ENCODE results near the gene RAB11FIP5. TPM values are rescaled to one million over a fixed set of nuclear protein-coding genes. Genes with fewer than 3 reads are reported as not detected.
"Not testable (repeated sequence)": the region's sequence is repeated elsewhere in the genome, so short reads cannot be mapped to it uniquely, and the experiment has no call there.

The RAB11FIP5 gene, protein sequence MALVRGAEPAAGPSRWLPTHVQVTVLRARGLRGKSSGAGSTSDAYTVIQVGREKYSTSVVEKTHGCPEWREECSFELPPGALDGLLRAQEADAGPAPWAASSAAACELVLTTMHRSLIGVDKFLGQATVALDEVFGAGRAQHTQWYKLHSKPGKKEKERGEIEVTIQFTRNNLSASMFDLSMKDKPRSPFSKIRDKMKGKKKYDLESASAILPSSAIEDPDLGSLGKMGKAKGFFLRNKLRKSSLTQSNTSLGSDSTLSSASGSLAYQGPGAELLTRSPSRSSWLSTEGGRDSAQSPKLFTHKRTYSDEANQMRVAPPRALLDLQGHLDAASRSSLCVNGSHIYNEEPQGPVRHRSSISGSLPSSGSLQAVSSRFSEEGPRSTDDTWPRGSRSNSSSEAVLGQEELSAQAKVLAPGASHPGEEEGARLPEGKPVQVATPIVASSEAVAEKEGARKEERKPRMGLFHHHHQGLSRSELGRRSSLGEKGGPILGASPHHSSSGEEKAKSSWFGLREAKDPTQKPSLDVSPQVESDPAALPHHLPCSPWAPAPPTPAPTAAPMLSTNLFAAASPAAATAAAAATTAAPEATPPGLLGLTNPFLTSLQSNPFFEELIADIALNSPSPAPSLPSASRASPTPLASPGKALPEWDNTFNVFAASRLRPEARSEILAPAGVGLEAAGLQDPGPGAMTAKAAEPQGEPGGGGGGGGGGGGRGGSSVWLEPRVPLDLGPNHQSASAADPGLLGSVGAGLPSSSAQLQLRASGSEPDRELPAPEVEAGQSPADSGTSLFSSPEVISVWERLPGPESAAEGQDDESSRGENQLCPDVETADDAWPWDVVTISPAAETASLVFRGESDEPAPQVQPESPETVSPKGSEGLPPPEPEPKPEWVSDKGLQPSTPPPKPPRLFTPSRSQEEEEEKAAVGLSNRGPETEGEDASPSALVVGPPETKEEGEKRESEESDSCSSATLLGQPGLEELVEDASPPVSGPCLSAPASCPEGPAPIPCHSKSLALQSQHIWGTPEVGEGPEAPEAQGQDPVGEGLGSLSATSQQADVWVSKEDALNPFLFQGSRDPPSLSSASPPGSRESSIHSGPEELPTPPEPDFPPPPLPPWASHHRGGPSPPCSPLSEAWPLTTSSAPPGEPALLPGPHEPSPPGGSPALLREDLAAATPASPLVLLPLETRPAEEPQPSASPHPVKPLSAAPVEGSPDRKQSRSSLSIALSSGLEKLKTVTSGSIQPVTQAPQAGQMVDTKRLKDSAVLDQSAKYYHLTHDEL (N-terminal part only)
- total RNA-seq: 10 to 100 TPM; 21.7 to 31.8 TPM
- long read RNA-seq, full-length matches to known transcripts: 7 of 35 reads
- long read RNA-seq, partial matches to known transcripts: 6 of 35 reads
- long read RNA-seq, other reads (novel, unspliced or antisense): 22 of 35 reads

DNA sequence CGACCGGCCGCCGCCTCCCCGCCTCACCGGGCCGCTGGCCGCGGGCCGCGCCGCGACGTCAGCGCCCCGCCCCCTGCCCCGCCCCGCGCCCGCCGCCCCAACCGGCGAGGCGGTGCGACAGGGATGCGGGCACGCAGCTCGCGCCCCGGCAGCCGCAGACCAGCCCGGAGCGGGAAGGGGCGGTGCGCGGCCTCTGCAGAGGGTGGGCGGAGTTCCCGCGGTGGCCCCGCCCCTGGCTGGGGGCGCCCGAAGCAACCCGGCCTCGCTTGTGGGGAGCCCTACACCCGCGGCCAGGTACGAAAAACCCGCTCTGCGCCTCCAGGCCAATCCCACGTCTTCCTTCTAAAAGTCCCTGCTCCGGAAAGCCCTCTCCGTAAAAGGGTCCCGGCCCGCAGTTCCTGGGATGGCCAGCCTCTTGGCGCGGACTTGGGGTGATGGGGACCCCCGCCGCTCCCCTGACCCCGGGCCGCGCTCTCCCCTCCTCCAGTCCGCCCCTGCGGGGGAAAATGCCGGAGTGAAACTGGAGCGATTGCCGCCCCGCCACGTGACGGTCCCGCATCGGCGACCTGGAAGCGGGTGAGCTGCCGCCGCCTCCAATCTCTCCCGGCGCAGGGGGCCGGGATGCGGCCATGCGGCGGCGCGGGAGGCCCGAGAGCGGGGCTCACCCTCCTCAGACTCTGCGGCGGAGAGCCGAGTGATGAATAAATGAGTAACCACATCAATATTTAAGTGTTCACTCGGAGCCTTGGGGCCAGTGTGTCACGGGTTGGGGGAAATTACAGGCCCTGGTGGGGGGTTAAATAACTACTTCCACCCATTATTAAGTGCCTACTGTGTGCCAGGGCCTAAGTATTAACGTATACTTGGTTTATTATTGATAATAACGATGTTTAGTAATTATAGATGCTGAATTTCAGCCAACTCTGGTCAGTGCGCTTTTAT, at the start of gene RAB11FIP5:
Gene RAB11FIP5 (minus strand): TSS at position 36 of the 942 bp plus-strand sequence. CDS start 171 bp downstream, outside the sequence.
- peak; percentile 81 to 89 for ATAC-seq
- peak; percentile 83 for DNase-seq
- intact Hi-C loops (cut with DNase I): loop anchor here in 1 of 2 donors (2.0 kb wide), 1 partner anchor 42 kb away; the partner anchor contains the start of gene SFXN5

GRCh38 chr2:73156539-73157124, 43.9 kb upstream of the RAB11FIP5 start:
- ATAC-seq: peak; percentile 85 to 93
- intact Hi-C loops (cut with DNase I): loop anchor here (2.0 to 5.0 kb wide), 3 partner anchors 69 to 264 kb away; no protein-coding TSS in a partner anchor
- peak; percentile 79 for DNase-seq

DNA sequence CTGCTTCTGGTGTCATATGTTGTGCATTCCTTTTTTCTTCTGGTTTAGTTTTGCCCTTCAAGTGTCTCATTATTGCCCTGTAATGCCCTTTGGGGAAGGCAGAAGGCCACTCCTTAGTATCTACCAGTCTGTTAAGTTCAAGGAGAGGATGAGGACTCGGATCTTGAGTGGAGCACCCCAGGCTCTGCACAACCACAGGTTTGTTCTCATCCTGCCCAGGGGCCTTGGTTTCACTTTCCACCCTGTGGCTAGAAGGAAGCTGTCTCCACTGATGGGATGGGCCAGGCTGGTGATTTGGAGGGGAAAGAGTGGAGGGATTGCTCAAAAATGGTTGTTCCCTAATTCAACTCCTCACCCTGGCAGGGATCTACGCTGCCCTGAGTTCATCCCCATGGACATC, 30.2 kb upstream of the RAB11FIP5 start:
- intact Hi-C loops (cut with DNase I): no loop called here
- no peak for DNase-seq
- ATAC-seq: no peak

GRCh38 chr2:73141896-73142295, 29.1 kb upstream of the RAB11FIP5 start:
- ATAC-seq (no peak), DNase-seq (no peak)
- intact Hi-C loops (cut with DNase I): no loop called here

DNA sequence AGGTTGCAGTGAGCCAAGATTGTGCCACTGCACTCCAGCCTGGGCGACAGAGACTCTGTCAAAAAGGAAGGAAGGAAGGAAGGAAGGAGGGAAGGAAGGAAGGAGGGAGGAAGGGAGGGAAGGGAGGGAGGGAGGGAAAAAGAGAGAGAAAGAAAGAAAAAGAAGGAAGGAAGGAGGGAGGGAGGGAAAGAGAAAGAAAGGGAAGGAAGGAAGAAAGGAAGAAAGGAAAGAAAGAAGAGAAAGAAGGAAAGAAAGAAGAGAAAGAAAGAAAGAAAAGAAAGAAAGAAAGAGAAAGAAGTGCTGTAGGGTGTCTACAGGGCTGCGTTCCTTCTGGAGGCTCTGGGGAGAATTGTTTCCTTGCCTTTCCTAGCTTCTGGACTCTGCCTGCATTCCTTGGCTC, 22.5 kb upstream of the RAB11FIP5 start:
- no peak for DNase-seq
- intact Hi-C loops (cut with DNase I): no loop called here
- no peak for ATAC-seq

GRCh38 chr2:73134471-73134870, 21.7 kb upstream of the RAB11FIP5 start:
- ATAC-seq (no peak), DNase-seq (no peak)
- intact Hi-C loops (cut with DNase I): no loop called here

GRCh38 chr2:73133566-73134197, 20.9 kb upstream of the RAB11FIP5 start:
- ATAC-seq (peak in 1 of 2 donors; percentile 29), DNase-seq (no peak)
- intact Hi-C loops (cut with DNase I): no loop called here

GRCh38 chr2:73131807-73132206, 19.1 kb upstream of the RAB11FIP5 start:
- ATAC-seq: no peak
- intact Hi-C loops (cut with DNase I): no loop called here

DNA sequence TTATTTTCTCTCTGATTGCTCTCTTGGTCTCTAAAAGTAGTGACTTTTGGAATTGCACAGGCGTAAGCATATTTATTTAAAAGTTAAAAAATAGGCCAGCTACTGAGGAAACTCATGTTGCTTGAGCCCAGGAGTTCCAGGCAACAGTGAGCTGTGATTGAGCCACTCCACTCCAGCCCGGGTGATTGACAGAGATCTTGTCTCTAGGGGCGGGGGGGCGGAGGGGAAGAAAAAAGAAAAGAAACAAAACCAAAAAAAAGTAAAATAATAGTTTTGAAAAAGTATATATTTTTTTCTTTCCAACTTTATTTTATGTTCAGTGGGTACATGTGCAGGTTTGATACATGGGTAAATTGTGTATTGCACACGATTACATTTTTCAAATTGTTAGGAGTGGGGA, 18.0 kb upstream of the RAB11FIP5 start:
- intact Hi-C loops (cut with DNase I): no loop called here

More at GRCh38 chr2:73131807-73132206, 19.1 kb upstream of the RAB11FIP5 start:
- DNase-seq: no peak

GRCh38 chr2:73128841-73129535, 16.2 kb upstream of the RAB11FIP5 start:
- DNase-seq (no peak), ATAC-seq (no peak)
- intact Hi-C loops (cut with DNase I): no loop called here

More for the DNA sequence above, 18.0 kb upstream of the RAB11FIP5 start:
- no peak for DNase-seq
- ATAC-seq: no peak

DNA sequence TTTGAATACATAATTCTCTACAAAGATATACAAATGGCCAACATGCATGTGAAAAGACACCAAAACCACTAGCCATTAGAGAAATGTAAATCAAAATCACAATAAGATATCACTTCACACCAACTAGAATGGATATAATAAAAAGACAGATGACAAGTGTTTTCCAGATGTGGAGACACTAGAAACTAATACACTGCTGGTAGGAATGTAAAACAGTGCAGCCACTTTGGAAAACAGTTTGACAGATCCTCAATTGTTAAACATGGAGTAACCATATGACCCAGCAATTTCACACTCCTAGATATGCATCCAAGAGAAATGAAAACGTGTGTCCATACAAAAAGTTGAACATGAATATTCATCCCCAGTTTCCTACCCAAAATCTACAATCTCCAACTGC, 9.8 kb upstream of the RAB11FIP5 start:
- DNase-seq (no peak), ATAC-seq (no peak)
- intact Hi-C loops (cut with DNase I): no loop called here

- ATAC-seq; DNase-seq; intact Hi-C loops (cut with DNase I): not testable (repeated sequence)
Observed at GRCh38 chr2:73119611-73120239, 7.0 kb upstream of the RAB11FIP5 start.

DNA sequence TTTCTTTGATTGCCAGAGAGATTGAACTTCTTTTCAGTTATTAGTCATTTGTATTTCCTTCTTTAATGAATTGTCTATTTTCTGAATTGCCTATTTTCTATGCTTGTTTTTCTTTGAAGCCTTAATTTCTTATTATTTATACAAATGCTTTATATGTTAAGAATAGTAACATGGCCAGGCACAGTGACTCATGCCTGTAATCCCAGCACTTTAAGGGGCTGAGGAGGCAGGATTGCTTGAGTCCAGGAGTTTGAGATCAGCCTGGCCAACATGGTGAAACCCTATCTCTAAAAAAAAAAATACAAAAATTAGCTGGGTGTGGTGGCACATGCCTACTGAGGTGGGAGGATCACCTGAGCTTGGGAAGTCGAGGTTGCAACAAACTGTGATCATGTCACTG, 4.7 kb upstream of the RAB11FIP5 start:
- intact Hi-C loops (cut with DNase I): no loop called here
- DNase-seq: no peak
- ATAC-seq: no peak

DNA sequence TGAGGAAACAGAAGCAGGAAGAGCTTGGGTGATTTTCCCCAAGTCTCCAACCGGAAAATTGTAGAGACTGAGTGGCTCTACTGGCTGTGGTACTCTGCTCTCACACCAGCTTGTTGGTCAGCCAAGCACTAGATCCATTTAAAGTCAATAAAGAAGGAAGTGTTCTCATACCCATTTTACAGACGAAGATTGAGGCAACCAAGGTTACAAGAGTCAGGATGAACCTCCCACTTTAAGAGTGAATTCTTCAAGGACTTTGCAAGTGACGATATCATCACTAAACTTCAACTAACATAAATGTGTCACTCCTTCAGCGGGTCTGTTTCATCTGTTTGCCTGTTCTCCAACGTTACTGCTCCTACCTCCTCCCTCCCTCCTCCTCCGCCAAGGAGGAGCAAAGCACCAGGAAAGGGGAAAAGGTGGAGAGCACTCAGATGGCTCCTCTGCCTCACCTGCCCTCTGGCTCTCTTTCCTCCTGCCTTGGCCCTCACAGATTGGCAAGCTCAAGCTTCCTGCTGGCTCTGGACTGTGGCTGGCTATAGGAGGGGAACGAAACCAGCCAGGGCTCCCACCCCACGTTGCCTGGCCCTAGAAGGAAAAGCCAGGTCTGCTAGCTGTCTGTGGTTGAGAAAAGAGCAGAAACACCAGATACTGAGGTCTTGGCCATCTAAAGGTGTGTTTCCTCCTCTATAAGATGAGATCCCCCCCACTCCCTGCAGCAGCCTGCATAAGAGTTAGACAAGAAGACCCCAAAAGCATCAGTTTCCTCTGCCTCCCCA, 3.6 kb upstream of the RAB11FIP5 start:
- no peak for DNase-seq
- intact Hi-C loops (cut with DNase I): no loop called here
- no peak for ATAC-seq

DNA sequence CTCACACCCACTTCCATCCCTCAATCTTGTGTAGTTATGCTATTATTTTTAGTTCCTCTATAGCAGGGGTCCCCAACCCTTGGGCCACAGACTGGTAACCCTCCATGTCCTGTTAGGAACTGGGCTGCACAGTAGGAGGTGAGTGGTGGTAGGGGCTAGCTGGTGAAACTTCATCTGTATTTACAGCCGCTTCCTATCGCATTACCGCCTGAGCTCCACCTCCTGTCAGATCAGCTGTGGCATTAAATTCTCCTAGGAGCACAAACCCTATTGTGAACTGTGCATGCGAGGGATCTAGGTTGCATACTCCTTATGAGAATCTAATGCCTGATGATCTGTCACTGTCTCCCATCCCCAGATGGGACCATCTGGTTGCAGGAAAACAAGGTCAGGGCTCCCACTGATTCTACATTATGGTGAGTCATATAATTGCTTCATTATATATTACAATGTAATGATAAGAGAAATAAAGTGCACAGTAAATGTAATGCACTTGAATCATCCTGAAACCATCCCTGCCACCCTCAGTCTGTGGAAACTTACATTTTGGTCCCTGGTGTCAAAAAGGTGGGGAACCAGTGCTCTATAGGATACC, 1.6 kb upstream of the RAB11FIP5 start:
- ATAC-seq (no peak), DNase-seq (no peak)
- intact Hi-C loops (cut with DNase I): no loop called here
